Pancreas (tissue), 10 donors: ENCODE results near the gene FAM149B1. TPM values are rescaled to one million over a fixed set of nuclear protein-coding genes. Genes with fewer than 3 reads are reported as not detected.

Experiments
- ATAC-seq, 4 donors: fragments of 200-7000 bp; cut with Tn5 transposase; one replicate each; pipeline versions ENCODE4 v1.8.0 to v1.9.1; 2020; ENCODE audit warnings: mild to moderate bottlenecking in 4 of 4, moderate library complexity in 4 of 4
- DNase-seq, 6 donors: peaks; one replicate each; pipeline ENCODE4 v3.0.0-alpha.2; 2020
- FAIRE-seq: peaks from 2 replicates; lab custom pipeline; 2012; peaks lifted over from hg19 to GRCh38; lab: Jason Lieb, UNC
- H3K27ac ChIP-seq, 4 donors: fragments of 200-600 bp; sonication (generic); 1 replicate in 3 of 4; 2 replicates in 1 of 4; pipeline versions ENCODE4 v1.5.0 to v1.8.0; 2020
- H3K27me3 ChIP-seq, 4 donors: fragments of 200-600 bp; one replicate each; pipeline ENCODE4 v1.8.0; 2021
- H3K36me3 ChIP-seq, 3 donors: fragments of 200-600 bp; sonication (generic) in 1 of 3; one replicate each; pipeline versions ENCODE4 v1.5.0 to v1.8.0; 2020 to 2021
- H3K4me1 ChIP-seq, 3 donors: fragments of 200-600 bp; one replicate each; pipeline ENCODE4 v1.8.0; 2021
- H3K4me3 ChIP-seq, 4 donors: fragments of 200-600 bp; sonication (generic) in 2 of 4; one replicate each; pipeline versions ENCODE4 v1.5.0 to v1.8.0; 2020 to 2021
- H3K9me3 ChIP-seq, 4 donors: fragments of 200-600 bp; one replicate each; pipeline ENCODE4 v1.8.0; 2021
- CTCF ChIP-seq, 4 donors: fragments of 200-600 bp; sonication (generic) in 3 of 4; IDR thresholded peaks; one replicate each; pipeline versions ENCODE4 v1.5.0 to v1.8.0; 2021; ENCODE audit warnings: antibody characterized with exemption in 4 of 4
- WGBS, 2 donors: extraction: QIAGEN DNeasy Blood & Tissue Kit; methylation state at CpG; one replicate each; pipeline ENCODE4 v1.1.7; 2013; 5-methylcytosine and 5-hydroxymethylcytosine counted together
- intact Hi-C, 3 donors: fragments of 100-400 bp; cut with DNase I; formaldehyde crosslinking; loops; one replicate each; pipeline versions ENCODE4 v1.11.1 to v1.14.2; 2022
- polyA plus RNA-seq, 2 donors: library from polyadenylated mRNA; stranded (reverse); fragments of 200-250 nt; gene quantifications; one replicate each; pipeline ENCODE4 v1.2.3, GENCODE V29; 2013
- total RNA-seq, 6 donors: library from RNA; stranded (reverse); fragmentation: NEBNext Ultra II Directional in 4 of 6; extraction: Animal tissue kit (Norgen Biotek cat#: 25700) in 4 of 6; gene quantifications; one replicate each; pipeline versions ENCODE4 v1.2.1 to v1.2.4, GENCODE V29; 2021 to 2023
- donor health status: healthy with polysubstance abuse.
- donor health status: DM: no; HTN: no; CAD: no; lungs with moderate emphysema.
- donor health status: DM: no; HTN: no; CAD: no.
- donor health status: control.
- donor health status: control.
- donor health status: Bipolar disorder and iron deficiency.
- donor health status: DM: yes; HTN: yes; CAD: no.
- donor health status: DM: no; HTN: no; CAD: no.
- donor health status: DM: no; HTN: no; CAD: no.
- donor health status: DM: yes; HTN: yes; CAD: no.

The FAM149B1 gene
- total and polyA plus RNA-seq, 8 donors, result 6.6 to 15.8 (median 8.7) TPM

- peaks cover 0 to 21% (median 10%) of the 10 kb centered on the region in 3 donors for H3K4me1 ChIP-seq
- 0% methylated on average over 75 to 78 of the region's 78 CpGs for WGBS, 2 donors
- no peaks in the 10 kb centered on the region for H3K27me3 ChIP-seq
- peak; percentile 92 to 100 (median 97) for DNase-seq
- TF ChIP-seq CTCF (IDR thresholded peaks at IDR 0.05), result no peak
- FAIRE-seq, result no peak
- peaks cover 0 to 5% (median 0%) of the 10 kb centered on the region in 3 donors for H3K36me3 ChIP-seq
- peak; percentile 97 to 98 (median 98) for ATAC-seq
- peak within 1 kb of the TSS; percentile 46 to 79 (median 70) for H3K27ac ChIP-seq
- intact Hi-C loops, result no loop called here
- H3K9me3 ChIP-seq, result no peaks in the 10 kb centered on the region
- H3K4me3 ChIP-seq, result peak within 1 kb of the TSS; percentile 68 to 94 (median 85)
These were observed 79.0 kb downstream of the FAM149B1 start, which contains the start of gene DNAJC9 for GRCh38 chr10:73246646-73247508. Gene DNAJC9 (minus strand): TSS chr10:73247255. CDS start chr10:73247189, 66 bp downstream.

- Histone ChIP-seq H3K27me3 (no peaks in the 10 kb centered on the region), H3K27ac (peak overlapping the region; percentile 46 to 79 (median 70)), H3K4me3 (peak overlapping the region; percentile 68 to 94 (median 85)), H3K9me3 (no peaks in the 10 kb centered on the region), H3K4me1 (peaks cover 0 to 21% (median 10%) of the 10 kb centered on the region in 3 donors), H3K36me3 (peaks cover 0 to 5% (median 0%) of the 10 kb centered on the region in 3 donors)
- no peak for DNase-seq
- intact Hi-C loops, result no loop called here
- TF ChIP-seq CTCF (IDR thresholded peaks at IDR 0.05), result no peak
- FAIRE-seq, result no peak
- 16 to 18% methylated on average over 4 of the region's 4 CpGs for WGBS, 2 donors
- no peak for ATAC-seq
These were observed 79.8 kb downstream of the FAM149B1 start for GRCh38 chr10:73247509-73248258.

- Histone ChIP-seq H3K4me3 (no peak overlapping the region), H3K9me3 (no peaks in the 10 kb centered on the region), H3K27ac (no peak overlapping the region), H3K27me3 (no peaks in the 10 kb centered on the region), H3K36me3 (peaks cover 0 to 4% (median 0%) of the 10 kb centered on the region in 3 donors), H3K4me1 (peaks cover 0 to 22% (median 10%) of the 10 kb centered on the region in 3 donors)
- TF ChIP-seq CTCF (IDR thresholded peaks at IDR 0.05), result no peak
- ATAC-seq (no peak), FAIRE-seq (no peak), DNase-seq (no peak)
- WGBS, 2 donors, result 70 to 75% methylated on average over 5 of the region's 5 CpGs
- intact Hi-C loops, result no loop called here
These were observed 80.4 kb downstream of the FAM149B1 start for GRCh38 chr10:73248259-73248724.

GRCh38 chr10:73251683-73252444, 83.9 kb downstream of the FAM149B1 start:
- DNase-seq, result peak in 1 of 6 donors; percentile 39
- peak overlapping the region; percentile 58 to 98 (median 79) for H3K4me3 ChIP-seq
- no peak for FAIRE-seq
- H3K36me3 ChIP-seq, result no peaks in the 10 kb centered on the region
- intact Hi-C loops, result no loop called here
- H3K4me1 ChIP-seq, result peaks cover 0 to 22% (median 10%) of the 10 kb centered on the region in 3 donors
- H3K27me3 ChIP-seq, result no peaks in the 10 kb centered on the region
- H3K27ac ChIP-seq, result peak overlapping the region; percentile 53 to 86 (median 82)
- 7 to 10% methylated on average over 23 of the region's 23 CpGs for WGBS, 2 donors
- no peak for TF ChIP-seq CTCF (IDR thresholded peaks at IDR 0.05)
- peak in 1 of 4 donors; percentile 2 for ATAC-seq
- no peaks in the 10 kb centered on the region for H3K9me3 ChIP-seq
